Lower lobe of right lung (tissue), 2 donors: ENCODE results near the gene TRMT6. TPM values are rescaled to one million over a fixed set of nuclear protein-coding genes. Genes with fewer than 3 reads are reported as not detected.

Experiments used
- ATAC-seq, 2 donors: fragments of 200-7000 bp; cut with Tn5 transposase; one replicate each; pipeline ENCODE4 v1.9.1; 2020 to 2022; ENCODE audit warnings: mild to moderate bottlenecking in 2 of 2, moderate library complexity in 2 of 2
- DNase-seq: peaks from one replicate; pipeline ENCODE4 v3.0.0-alpha.2; 2020
- H3K27ac ChIP-seq: fragments of 200-600 bp; one replicate; pipeline ENCODE4 v1.8.0; 2022
- H3K27me3 ChIP-seq: fragments of 200-600 bp; one replicate; pipeline ENCODE4 v1.8.0; 2022; ENCODE audit warnings: low read depth
- H3K36me3 ChIP-seq: fragments of 200-600 bp; one replicate; pipeline ENCODE4 v1.8.0; 2022; ENCODE audit warnings: mild to moderate bottlenecking
- H3K4me1 ChIP-seq: fragments of 200-600 bp; one replicate; pipeline ENCODE4 v1.8.0; 2022
- H3K4me3 ChIP-seq: fragments of 200-600 bp; one replicate; pipeline ENCODE4 v1.8.0; 2022; ENCODE audit warnings: mild to moderate bottlenecking
- H3K9me3 ChIP-seq: fragments of 200-600 bp; one replicate; pipeline ENCODE4 v1.8.0; 2022
- intact Hi-C: fragments of 100-400 bp; cut with DNase I; formaldehyde crosslinking; loops from one replicate; pipeline ENCODE4 v1.11.0; 2022
- total RNA-seq: library from RNA; stranded (reverse); fragmentation: NEBNext Ultra II Directional; extraction: Animal tissue kit (Norgen Biotek cat#: 25700); gene quantifications from one replicate; pipeline ENCODE4 v1.2.1, GENCODE V29; 2021
- TF ChIP-seq, protein P1 (sequence below): fragments of 200-600 bp; IDR thresholded peaks from one replicate; pipeline ENCODE4 v1.8.0; 2022; ENCODE audit warnings: antibody characterized with exemption, mild to moderate bottlenecking
- donor health status: DM: no; HTN: yes; CAD: no; lungs with severe emphysema.

TRMT6 gene
- total RNA-seq, 1 donor from 2014 or later, result 11.0 TPM

DNA sequence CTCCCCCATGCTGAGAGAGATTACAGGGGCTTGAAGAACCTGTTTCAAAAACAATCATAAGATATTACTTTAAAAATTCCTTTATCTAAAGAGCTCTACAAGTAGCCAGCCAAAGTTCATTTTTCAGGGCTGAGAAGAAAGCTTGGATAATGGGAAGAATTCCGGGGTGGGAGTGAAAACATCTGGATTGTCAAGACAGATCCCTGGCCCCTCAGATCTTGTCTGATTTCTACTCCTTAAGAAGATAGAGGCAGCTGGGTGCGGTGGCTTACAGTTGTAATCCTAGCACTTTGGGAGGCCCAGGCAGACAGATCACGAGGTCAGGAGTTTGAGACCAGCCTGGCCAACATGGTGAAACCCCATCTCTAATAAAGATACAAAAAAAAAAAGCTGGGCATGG, 24.8 kb downstream of the TRMT6 start:
- H3K9me3 ChIP-seq, result no peaks in the 10 kb centered on the region
- TF ChIP-seq, protein P1, sequence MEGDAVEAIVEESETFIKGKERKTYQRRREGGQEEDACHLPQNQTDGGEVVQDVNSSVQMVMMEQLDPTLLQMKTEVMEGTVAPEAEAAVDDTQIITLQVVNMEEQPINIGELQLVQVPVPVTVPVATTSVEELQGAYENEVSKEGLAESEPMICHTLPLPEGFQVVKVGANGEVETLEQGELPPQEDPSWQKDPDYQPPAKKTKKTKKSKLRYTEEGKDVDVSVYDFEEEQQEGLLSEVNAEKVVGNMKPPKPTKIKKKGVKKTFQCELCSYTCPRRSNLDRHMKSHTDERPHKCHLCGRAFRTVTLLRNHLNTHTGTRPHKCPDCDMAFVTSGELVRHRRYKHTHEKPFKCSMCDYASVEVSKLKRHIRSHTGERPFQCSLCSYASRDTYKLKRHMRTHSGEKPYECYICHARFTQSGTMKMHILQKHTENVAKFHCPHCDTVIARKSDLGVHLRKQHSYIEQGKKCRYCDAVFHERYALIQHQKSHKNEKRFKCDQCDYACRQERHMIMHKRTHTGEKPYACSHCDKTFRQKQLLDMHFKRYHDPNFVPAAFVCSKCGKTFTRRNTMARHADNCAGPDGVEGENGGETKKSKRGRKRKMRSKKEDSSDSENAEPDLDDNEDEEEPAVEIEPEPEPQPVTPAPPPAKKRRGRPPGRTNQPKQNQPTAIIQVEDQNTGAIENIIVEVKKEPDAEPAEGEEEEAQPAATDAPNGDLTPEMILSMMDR, result no peak
- ATAC-seq (no peak), DNase-seq (no peak)
- no peaks in the 10 kb centered on the region for H3K27me3 ChIP-seq
- intact Hi-C loops, result no loop called here
- H3K4me1 ChIP-seq, result no peaks in the 10 kb centered on the region
- H3K4me3 ChIP-seq, result no peak overlapping the region
- H3K36me3 ChIP-seq, result no peaks in the 10 kb centered on the region
- no peak overlapping the region for H3K27ac ChIP-seq

DNA sequence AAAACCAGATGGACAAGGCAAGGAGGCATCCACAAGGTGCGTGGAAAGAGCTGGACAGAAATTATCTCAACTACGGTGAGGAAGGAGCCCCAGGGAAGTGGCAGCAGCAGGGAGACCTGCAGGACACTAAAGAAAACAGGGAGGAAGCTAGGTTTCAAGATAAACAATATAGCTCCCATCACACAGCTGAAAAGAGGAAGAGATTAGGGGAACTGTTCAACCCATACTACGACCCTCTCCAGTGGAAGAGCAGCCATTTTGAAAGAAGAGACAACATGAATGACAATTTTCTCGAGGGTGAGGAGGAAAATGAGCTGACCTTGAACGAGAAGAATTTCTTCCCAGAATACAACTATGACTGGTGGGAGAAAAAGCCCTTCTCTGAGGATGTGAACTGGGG, 26.8 kb downstream of the TRMT6 start:
- no peaks in the 10 kb centered on the region for H3K9me3 ChIP-seq
- TF ChIP-seq, protein P1, result no peak
- H3K4me1 ChIP-seq, result no peaks in the 10 kb centered on the region
- no peaks in the 10 kb centered on the region for H3K36me3 ChIP-seq
- no peaks in the 10 kb centered on the region for H3K27me3 ChIP-seq
- H3K27ac ChIP-seq, result no peak overlapping the region
- intact Hi-C loops, result no loop called here
- no peak overlapping the region for H3K4me3 ChIP-seq
- no peak for DNase-seq
- no peak for ATAC-seq

DNA sequence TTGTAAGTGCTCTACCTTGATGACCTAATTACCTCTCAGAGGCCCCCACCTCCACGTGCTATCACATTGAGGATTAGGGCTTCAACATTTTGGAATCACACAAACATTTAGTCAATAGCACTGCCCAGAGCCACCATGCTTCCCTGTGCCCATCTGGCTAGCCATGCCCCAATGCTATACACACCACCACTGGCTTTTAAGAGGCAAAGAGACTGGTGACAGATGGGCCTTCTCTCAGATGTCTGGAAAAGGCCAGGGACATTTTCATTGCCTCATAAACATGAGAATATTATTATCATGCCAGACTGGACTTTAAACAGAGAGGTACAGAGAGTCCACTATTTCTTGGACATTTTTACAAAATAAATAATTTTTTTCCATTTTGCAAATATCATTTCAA, 29.8 kb downstream of the TRMT6 start:
- intact Hi-C loops, result no loop called here
- DNase-seq, result no peak
- ATAC-seq, result no peak
- Histone ChIP-seq H3K4me1 (no peaks in the 10 kb centered on the region), H3K27me3 (no peaks in the 10 kb centered on the region), H3K27ac (no peak overlapping the region), H3K4me3 (no peak overlapping the region), H3K9me3 (no peaks in the 10 kb centered on the region), H3K36me3 (no peaks in the 10 kb centered on the region)
- TF ChIP-seq, protein P1, result no peak

DNA sequence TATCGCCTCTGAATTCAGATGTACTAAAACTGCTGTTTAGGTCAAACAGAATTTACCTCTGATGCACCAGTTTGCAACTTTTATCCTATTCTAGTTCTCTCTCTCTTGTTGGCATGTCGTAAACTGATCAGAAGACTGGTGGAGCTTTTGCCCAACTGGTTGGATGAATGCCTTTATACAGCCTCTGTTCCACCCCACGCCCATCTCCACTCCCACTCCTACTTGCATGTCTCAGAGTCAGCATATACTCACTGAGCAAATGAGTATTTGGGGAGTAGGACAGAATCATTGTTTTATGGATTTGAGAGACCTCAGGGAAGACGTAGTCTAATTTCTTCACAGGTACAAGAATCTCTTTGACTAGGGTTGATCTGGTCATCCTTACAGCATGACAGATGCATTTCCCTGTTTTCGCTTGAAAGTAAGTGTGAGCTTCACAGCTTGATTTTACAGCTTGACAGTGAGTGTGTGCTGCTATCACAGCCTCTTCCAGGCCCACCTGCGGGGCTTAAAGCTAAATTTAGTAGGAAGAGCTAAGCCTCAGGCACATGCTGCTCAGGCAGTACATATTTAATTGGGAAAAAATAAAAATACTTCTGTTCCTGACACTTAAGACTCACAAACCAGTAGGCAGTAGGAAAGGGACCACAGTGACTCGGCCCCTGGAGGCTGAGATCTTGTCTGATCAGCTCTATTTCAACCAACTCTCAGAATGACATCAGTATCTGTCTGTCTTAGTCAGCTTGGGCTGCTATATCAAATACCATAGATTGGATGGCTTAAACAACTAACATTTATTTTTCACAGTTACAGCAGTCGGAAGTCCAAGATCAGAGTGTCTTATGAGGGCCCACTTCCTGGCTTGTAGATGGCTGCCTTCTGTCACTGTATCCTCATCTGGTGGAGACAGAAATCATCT, 30.4 kb downstream of the TRMT6 start:
- ATAC-seq (no peak), DNase-seq (no peak)
- TF ChIP-seq, protein P1, result no peak
- intact Hi-C loops, result no loop called here
- H3K4me3 ChIP-seq, result no peak overlapping the region
- no peaks in the 10 kb centered on the region for H3K27me3 ChIP-seq
- H3K27ac ChIP-seq, result no peak overlapping the region
- no peaks in the 10 kb centered on the region for H3K4me1 ChIP-seq
- no peaks in the 10 kb centered on the region for H3K9me3 ChIP-seq
- no peaks in the 10 kb centered on the region for H3K36me3 ChIP-seq

DNA sequence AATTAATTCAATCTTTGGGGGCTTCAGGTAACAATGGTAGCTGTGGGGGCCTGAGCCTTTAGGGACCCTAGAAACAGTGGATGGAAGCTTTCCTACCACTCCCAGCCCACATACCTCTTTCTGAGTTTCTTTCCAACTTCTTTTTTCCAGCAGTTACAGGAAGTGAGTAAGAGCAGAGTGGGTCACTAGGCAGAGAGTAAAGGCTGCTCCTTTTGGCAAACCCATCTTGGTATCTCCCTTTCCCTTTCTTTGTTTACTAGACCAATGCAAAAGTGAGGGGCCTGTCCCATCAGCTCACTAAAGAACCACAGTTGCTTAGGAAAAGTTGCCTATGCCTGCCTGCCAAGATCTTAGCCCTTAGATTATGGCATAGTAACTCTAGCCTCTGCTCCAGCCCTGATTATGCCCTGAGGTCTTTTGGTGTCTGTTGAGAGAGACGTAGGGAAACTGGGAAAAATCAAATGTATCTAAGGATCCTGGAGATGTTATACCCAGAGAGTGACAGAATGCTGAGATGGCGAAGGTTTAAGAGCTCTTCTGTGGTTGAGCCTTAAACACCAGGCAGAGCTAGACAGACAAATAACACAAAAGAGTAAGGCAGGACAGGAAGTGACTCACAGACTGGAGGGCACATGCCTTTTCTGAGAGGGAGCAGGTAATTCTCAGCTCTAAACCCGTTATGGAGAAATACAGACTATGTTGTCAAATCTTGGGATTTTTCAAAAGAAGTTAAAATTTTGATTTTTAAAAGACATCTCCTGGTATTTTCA, 31.3 kb downstream of the TRMT6 start:
- Histone ChIP-seq H3K4me1 (no peaks in the 10 kb centered on the region), H3K4me3 (no peak overlapping the region), H3K9me3 (no peaks in the 10 kb centered on the region), H3K36me3 (no peaks in the 10 kb centered on the region), H3K27ac (no peak overlapping the region), H3K27me3 (no peaks in the 10 kb centered on the region)
- no peak for ATAC-seq
- DNase-seq, result no peak
- TF ChIP-seq, protein P1, result no peak
- intact Hi-C loops, result no loop called here
